Measurements from ENCODE around the gene SLC22A12.

The SLC22A12 gene

DNA sequence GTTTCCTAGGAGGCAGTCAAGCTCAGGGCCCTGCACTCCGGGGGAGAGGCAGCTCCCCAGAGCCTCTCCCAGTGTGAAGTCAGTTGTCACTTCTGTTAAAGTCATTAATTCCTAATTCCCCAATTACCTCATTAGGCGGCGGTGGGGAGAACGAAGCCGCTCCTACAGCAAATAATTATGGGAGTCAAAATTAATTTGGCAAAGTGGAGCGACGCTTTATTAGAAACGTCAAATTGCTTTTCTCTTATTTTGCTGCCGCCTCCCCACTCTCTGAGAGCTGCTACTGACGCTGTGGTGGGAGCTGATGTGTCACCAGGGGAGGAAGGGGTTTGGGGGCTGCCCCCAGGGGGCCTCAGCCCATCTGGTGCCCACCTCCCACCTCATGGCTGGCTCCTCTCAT, 41.6 kb downstream of the SLC22A12 start:
- Histone ChIP-seq H3F3A (ENCODE audit: insufficient read depth) (no peaks in the 10 kb centered on the region), H3K27me3 (ENCODE audit: low read length) (no peaks in the 10 kb centered on the region), H4K20me1 (ENCODE audit: low read depth, low read length) (no peaks in the 10 kb centered on the region), H3K9me3 (ENCODE audit: insufficient read depth, low read length) (no peaks in the 10 kb centered on the region), H3K4me3 (ENCODE audit: insufficient read depth, low read length, poor library complexity, severe bottlenecking) (no peak overlapping the region), H3K27ac (ENCODE audit: low read depth, low read length) (no peak overlapping the region), H3K79me2 (ENCODE audit: insufficient read depth, low read length) (no peaks in the 10 kb centered on the region), H3K9me2 (replicated peaks; ENCODE audit: insufficient read depth, low read length) (no peaks in the 10 kb centered on the region), H2AFZ (ENCODE audit: low read depth, low read length, severe bottlenecking) (no peak overlapping the region), H3K36me3 (ENCODE audit: low read length) (no peaks in the 10 kb centered on the region), H3K9ac (ENCODE audit: low read length) (no peak overlapping the region), H3K4me2 (ENCODE audit: low read depth, low read length, poor library complexity, severe bottlenecking) (no peak overlapping the region)
- TF ChIP-seq CTCF (IDR thresholded peaks at IDR 0.05; ENCODE audit: insufficient read depth, low read length, poor library complexity, severe bottlenecking) (no peak), EZH2phosphoT487 (conservative IDR thresholded peaks at IDR 0.05; ENCODE audit: low read length) (no peak)

GRCh38 chr11:64633555-64634159, 42.6 kb downstream of the SLC22A12 start:
- no peaks in the 10 kb centered on the region for H3K36me3 ChIP-seq (ENCODE audit: low read length)
- H3K27me3 ChIP-seq (ENCODE audit: low read length) = no peaks in the 10 kb centered on the region
- H3K9me3 ChIP-seq (ENCODE audit: insufficient read depth, low read length) = no peaks in the 10 kb centered on the region
- TF ChIP-seq EZH2phosphoT487 (conservative IDR thresholded peaks at IDR 0.05; ENCODE audit: low read length) = no peak
- TF ChIP-seq CTCF (IDR thresholded peaks at IDR 0.05; ENCODE audit: insufficient read depth, low read length, poor library complexity, severe bottlenecking) = no peak
- no peak overlapping the region for H2AFZ ChIP-seq (ENCODE audit: low read depth, low read length, severe bottlenecking)
- no peak overlapping the region for H3K4me3 ChIP-seq (ENCODE audit: insufficient read depth, low read length, poor library complexity, severe bottlenecking)
- H3K79me2 ChIP-seq (ENCODE audit: insufficient read depth, low read length) = no peaks in the 10 kb centered on the region
- H3K9ac ChIP-seq (ENCODE audit: low read length) = no peak overlapping the region
- no peaks in the 10 kb centered on the region for H4K20me1 ChIP-seq (ENCODE audit: low read depth, low read length)
- no peaks in the 10 kb centered on the region for H3K9me2 ChIP-seq (replicated peaks; ENCODE audit: insufficient read depth, low read length)
- no peak overlapping the region for H3K4me2 ChIP-seq (ENCODE audit: low read depth, low read length, poor library complexity, severe bottlenecking)
- H3F3A ChIP-seq (ENCODE audit: insufficient read depth) = no peaks in the 10 kb centered on the region
- no peak overlapping the region for H3K27ac ChIP-seq (ENCODE audit: low read depth, low read length)

DNA sequence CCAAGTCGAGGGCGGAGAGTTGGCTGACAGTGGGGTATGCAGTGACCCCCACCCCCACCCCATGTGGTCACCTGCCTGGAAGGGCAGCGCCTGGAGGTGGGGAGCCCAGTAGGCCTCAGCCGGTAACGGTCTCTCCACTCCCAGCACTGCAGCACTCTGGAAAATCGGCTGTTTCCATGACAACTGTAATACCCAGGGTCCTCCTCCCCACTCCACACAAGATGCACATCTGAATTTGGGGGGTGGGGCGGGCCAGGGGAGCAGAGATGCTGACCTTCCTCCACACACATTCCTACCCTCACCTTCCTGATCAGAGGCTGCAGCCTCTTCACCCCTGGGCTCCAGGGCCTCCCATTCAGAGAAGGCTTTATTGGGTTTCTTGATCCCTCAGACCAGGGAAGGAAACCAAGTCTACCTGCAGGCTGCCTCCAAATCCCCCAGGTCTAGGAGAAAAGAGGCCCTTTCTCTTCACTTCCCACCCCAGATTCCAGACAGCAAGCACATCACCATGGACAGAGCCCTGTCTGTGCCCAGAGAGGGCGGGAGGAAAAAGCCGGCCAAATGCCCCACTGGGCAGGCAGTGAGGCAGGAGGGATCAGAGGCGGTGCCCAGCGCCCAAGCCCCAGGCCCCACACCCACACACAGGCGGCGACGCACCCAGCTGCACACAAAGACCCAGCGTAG, 46.5 kb downstream of the SLC22A12 start:
- Histone ChIP-seq H4K20me1 (ENCODE audit: low read depth, low read length) (no peaks in the 10 kb centered on the region), H3K27ac (ENCODE audit: low read depth, low read length) (no peak overlapping the region), H3K4me2 (ENCODE audit: low read depth, low read length, poor library complexity, severe bottlenecking) (no peak overlapping the region), H3K4me3 (ENCODE audit: insufficient read depth, low read length, poor library complexity, severe bottlenecking) (no peak overlapping the region), H3K36me3 (ENCODE audit: low read length) (no peaks in the 10 kb centered on the region), H3K9me3 (ENCODE audit: insufficient read depth, low read length) (no peaks in the 10 kb centered on the region), H3F3A (ENCODE audit: insufficient read depth) (no peaks in the 10 kb centered on the region), H3K9ac (ENCODE audit: low read length) (no peak overlapping the region), H3K27me3 (ENCODE audit: low read length) (no peaks in the 10 kb centered on the region), H2AFZ (ENCODE audit: low read depth, low read length, severe bottlenecking) (no peak overlapping the region), H3K79me2 (ENCODE audit: insufficient read depth, low read length) (no peaks in the 10 kb centered on the region), H3K9me2 (replicated peaks; ENCODE audit: insufficient read depth, low read length) (no peaks in the 10 kb centered on the region)
- no peak for TF ChIP-seq CTCF (IDR thresholded peaks at IDR 0.05; ENCODE audit: insufficient read depth, low read length, poor library complexity, severe bottlenecking)
- TF ChIP-seq EZH2phosphoT487 (conservative IDR thresholded peaks at IDR 0.05; ENCODE audit: low read length) = no peak

Data from SU-DHL-6 (cell line).